K562 (cell line): Measurements from ENCODE around the gene PDHB. TPM values are rescaled to one million over a fixed set of nuclear protein-coding genes. Genes with fewer than 3 reads are reported as not detected.

ENCODE experiments used
- ATAC-seq: fragments of 200-7000 bp; cut with Tn5 transposase; 3 replicates; pipeline ENCODE4 v1.9.1; 2020; ENCODE audit warnings: moderate library complexity
- BruUV-seq: library from RNA; stranded (reverse); fragments of 400-500 nt; replicated peaks from 2 replicates; lab custom pipeline; 2021; lab: Mats Ljungman, UMichigan
- CTCF ChIA-PET: fragments of 300-600 bp; formaldehyde crosslinking; extraction: SDS; loops from one replicate; lab custom pipeline; 2021; ENCODE audit warnings: low intra/inter-chr PET ratio; lab: Yijun Ruan, JAX
- POLR2A ChIA-PET: fragments of 300-600, 350-650 bp; sonication (Branson Sonifier 250); formaldehyde crosslinking; extraction: SDS; loops from one replicate; lab custom pipeline; 2021; ENCODE audit warnings: antibody characterized with exemption, inconsistent platforms; lab: Yijun Ruan, JAX
- DNase-seq, 4 experiments: peaks; one replicate each; pipeline versions ENCODE4 v3.0.0 to v3.0.0-alpha.2; 2011 to 2018; ENCODE audit warnings: low spot score in 3 of 4, mixed read lengths in 3 of 4; ENCODE audit errors: extremely low read depth in 1 of 4
- FAIRE-seq: peaks from 2 replicates; lab custom pipeline; 2011; peaks lifted over from hg19 to GRCh38; lab: Jason Lieb, UNC
- H2AFZ ChIP-seq: 2 replicates; pipeline ENCODE4 v1.6.0; 2011; ENCODE audit warnings: low read depth, low read length, control low read depth, inconsistent platforms
- H3K27ac ChIP-seq: fragments of 200-600 bp; 3 replicates; pipeline ENCODE4 v1.8.0; 2011; ENCODE audit warnings: low read depth, mild to moderate bottlenecking, control low read depth, inconsistent platforms, low read length, moderate library complexity, mixed read lengths; ENCODE audit errors: extremely low read depth
- H3K27me3 ChIP-seq, 2 experiments: fragments of 300-600 bp in 1 of 2; 2 replicates in 1 of 2; 3 replicates in 1 of 2; pipeline versions ENCODE4 v1.6.0 to v1.8.0; 2011; ENCODE audit warnings: inconsistent platforms in 2 of 2, low read length in 2 of 2, mild to moderate bottlenecking in 1 of 2, mixed read lengths in 1 of 2, moderate library complexity in 1 of 2; ENCODE audit not compliant: control insufficient read depth in 2 of 2, insufficient read depth in 2 of 2
- H3K36me3 ChIP-seq: fragments of 300-600 bp; 3 replicates; pipeline ENCODE4 v1.8.0; 2011; ENCODE audit warnings: mild to moderate bottlenecking, low read length, inconsistent platforms; ENCODE audit not compliant: control insufficient read depth, insufficient read depth
- H3K4me1 ChIP-seq, 2 experiments: fragments of 200-600 bp in 1 of 2; replicated peaks in 1 of 2; 2 replicates in 1 of 2; 3 replicates in 1 of 2; pipeline versions ENCODE4 v1.5.1 to v1.8.0; 2011; ENCODE audit warnings: inconsistent platforms in 2 of 2, low read length in 2 of 2, mild to moderate bottlenecking in 1 of 2, mixed read lengths in 1 of 2, moderate library complexity in 1 of 2; ENCODE audit not compliant: control insufficient read depth in 2 of 2, insufficient read depth in 2 of 2
- H3K4me2 ChIP-seq: 2 replicates; pipeline ENCODE4 v1.6.1; 2011; ENCODE audit warnings: low read length, control low read depth, inconsistent platforms, mixed read lengths; ENCODE audit not compliant: insufficient read depth
- H3K4me3 ChIP-seq: fragments of 200-600 bp; sonication (generic), shearing (Covaris generic); 2 replicates; pipeline ENCODE4 v1.5.1; 2016; ENCODE audit warnings: control low read depth, inconsistent platforms
- H3K79me2 ChIP-seq: fragments of 200-600 bp; 3 replicates; pipeline ENCODE4 v1.8.0; 2011; ENCODE audit warnings: low read length, inconsistent platforms; ENCODE audit not compliant: control insufficient read depth, insufficient read depth
- H3K9ac ChIP-seq, 2 experiments: 2 replicates each; pipeline versions ENCODE4 v1.6.0 to v1.6.1; 2011; ENCODE audit warnings: low read depth in 2 of 2, low read length in 2 of 2, control low read depth in 1 of 2, inconsistent platforms in 1 of 2, mild to moderate bottlenecking in 1 of 2, mixed read lengths in 1 of 2; ENCODE audit not compliant: insufficient read depth in 1 of 2
- H3K9me1 ChIP-seq: one replicate; pipeline ENCODE4 v1.6.0; 2011; ENCODE audit warnings: inconsistent platforms, mild to moderate bottlenecking, low read length, moderate library complexity; ENCODE audit not compliant: control insufficient read depth, insufficient read depth
- H3K9me3 ChIP-seq: replicated peaks from 2 replicates; pipeline ENCODE4 v1.5.1; 2011; ENCODE audit warnings: low read depth, low read length, inconsistent platforms; ENCODE audit not compliant: control insufficient read depth, insufficient read depth
- H4K20me1 ChIP-seq: replicated peaks from 2 replicates; pipeline ENCODE4 v1.6.1; 2011; ENCODE audit warnings: low read length, inconsistent platforms, mixed read lengths; ENCODE audit not compliant: control insufficient read depth, insufficient read depth
- BRF2 ChIP-seq: IDR thresholded peaks from 3 replicates; pipeline ENCODE4 v1.6.1; 2011; ENCODE audit warnings: borderline replicate concordance, mild to moderate bottlenecking; ENCODE audit not compliant: insufficient read length, insufficient read depth
- CREB1 ChIP-seq, 2 experiments: sonication (generic) in 1 of 2; formaldehyde crosslinking in 1 of 2; IDR thresholded peaks; 2 replicates each; pipeline versions ENCODE4 v1.6.1 to v1.8.0; 2012 to 2022; ENCODE audit warnings: inconsistent platforms in 1 of 2, mild to moderate bottlenecking in 1 of 2, missing genetic modification reagents in 1 of 2, moderate library complexity in 1 of 2
- ELF1 ChIP-seq: fragments of 200-800 bp; sonication (Bioruptor generic); IDR thresholded peaks from 2 replicates; pipeline ENCODE4 v1.6.1; 2016; ENCODE audit warnings: missing genetic modification characterization, missing compliant biosample characterization
- HIVEP1 ChIP-seq: fragments of 250-450 bp; sonication (Bioruptor Pico); IDR thresholded peaks from 2 replicates; pipeline ENCODE4 v1.4.0; 2020; ENCODE audit warnings: mild to moderate bottlenecking
- IRF9 ChIP-seq: fragments of 450-650 bp; IDR thresholded peaks from 2 replicates; pipeline ENCODE4 v1.6.1; 2016; ENCODE audit warnings: missing biosample characterization, missing genetic modification characterization
- NELFE ChIP-seq: IDR thresholded peaks from 2 replicates; pipeline ENCODE4 v1.6.1; 2011; ENCODE audit warnings: mild to moderate bottlenecking; ENCODE audit not compliant: insufficient read depth, insufficient read length
- NUFIP1 ChIP-seq: fragments of 450-650 bp; IDR thresholded peaks from 2 replicates; pipeline ENCODE4 v1.6.1; 2018; ENCODE audit not compliant: partially characterized antibody
- SP2 ChIP-seq: IDR thresholded peaks from 2 replicates; pipeline ENCODE4 v1.6.1; 2011; ENCODE audit warnings: mild to moderate bottlenecking, low read depth, low read length, moderate library complexity; ENCODE audit not compliant: poor library complexity, severe bottlenecking; ENCODE audit errors: extremely low read depth
- TCF7L2 ChIP-seq: fragments of 150-350 bp; IDR thresholded peaks from 2 replicates; pipeline ENCODE4 v1.6.1; 2016; ENCODE audit warnings: low read depth, mild to moderate bottlenecking, low read length, moderate library complexity
- ZBTB49 ChIP-seq: sonication (generic); formaldehyde crosslinking; IDR thresholded peaks from 2 replicates; pipeline ENCODE4 v1.8.0; 2022; ENCODE audit warnings: missing genetic modification reagents, mild to moderate bottlenecking, borderline replicate concordance
- ZNF398 ChIP-seq: fragments of 250-450 bp; sonication (Bioruptor Pico); IDR thresholded peaks from 2 replicates; pipeline ENCODE4 v1.8.0; 2021; ENCODE audit warnings: moderate library complexity, mild to moderate bottlenecking, inconsistent platforms
- WGBS: fragments of 100-300 bp; shearing (Covaris generic); methylation state at CpG from one replicate; pipeline ENCODE4 v1.1.6; 2016; ENCODE audit warnings: low coverage, mixed read lengths; ENCODE audit not compliant: insufficient coverage; ENCODE audit errors: missing lambda C conversion rate; 5-methylcytosine and 5-hydroxymethylcytosine counted together
- in situ Hi-C: fragments of 300-500 bp; cut with MboI; formaldehyde crosslinking; loops from 4 replicates; pipeline ENCODE4 v1.15.0; 2018; ENCODE audit warnings: inconsistent platforms, mixed read lengths
- intact Hi-C: fragments of 100-400 bp; cut with micrococcal nuclease; formaldehyde crosslinking; loops from 2 replicates; pipeline ENCODE4 v1.14.2; 2022
- polyA plus RNA-seq, 8 experiments: library from polyadenylated mRNA; depleted of rRNA in 4 of 8; stranded (reverse) in 5 of 8; unstranded in 3 of 8; fragments of >200 nt; fragmentation: Nextera tagmentation in 2 of 8; fragmentation: Illumina TruSeq in 1 of 8; extraction: Ambion mirVana in 2 of 8; extraction: Trizol in 1 of 8; gene quantifications; 2 replicates each; pipeline versions ENCODE4 v1.2.1 to v1.2.3, GENCODE V29; 2011 to 2014; ENCODE audit warnings: inconsistent platforms in 1 of 8, missing spikeins in 1 of 8
- total RNA-seq, 7 experiments: library from RNA; depleted of rRNA in 6 of 7; stranded (reverse); fragments of >200 nt in 6 of 7; fragmentation: Illumina TruSeq in 2 of 7; extraction: Trizol in 2 of 7; gene quantifications; 2 replicates each; pipeline versions ENCODE4 v1.2.1 to v1.2.3, GENCODE V29; 2011 to 2021; ENCODE audit warnings: low replicate concordance in 1 of 7

Gene PDHB
- total and polyA plus RNA-seq, 9 of the 15 experiments (the other 6 are each of a cell fraction or from before 2014, with no cell fraction given): 51.2 to 178 (median 85.2) TPM

GRCh38 chr3:58434990-58435389 is 1.4 kb upstream of the PDHB start:
- Histone ChIP-seq H3K9me3 (no peaks in the 10 kb centered on the region), H3K36me3 (peaks cover 22% of the 10 kb centered on the region; the same call in 2 of the 3 replicates), H3K9me1 (no peaks in the 10 kb centered on the region), H3K4me3 (no peak overlapping the region), H3K27ac (no peak overlapping the region), H3K9ac (no peak overlapping the region; a peak in 2 of 4 replicates), H3K4me2 (no peak overlapping the region), H3K27me3 (no peaks in the 10 kb centered on the region), H4K20me1 (no peaks in the 10 kb centered on the region), H2AFZ (no peak overlapping the region), H3K79me2 (peaks cover 21% of the 10 kb centered on the region), H3K4me1 (peaks cover 0 to 2% of the 10 kb centered on the region in 2 experiments; a peak in 2 of 5 replicates)
- CTCF ChIA-PET: no interaction called here
- 89% methylated on average over 1 of the region's 1 CpG for WGBS
- ATAC-seq (no peak), DNase-seq (no peak), FAIRE-seq (no peak)
- BruUV-seq: no TSS peak
- in situ Hi-C loops: no loop called here
- intact Hi-C loops: no loop called here
- POLR2A ChIA-PET: interaction anchor here (1.1 to 1.5 kb wide), 2 partner anchors 11 to 37 kb away, joined by 3 to 4 read pairs; no protein-coding TSS in a partner anchor
- no peak for TF ChIP-seq ZNF398 (CRISPR knock-in tag)
- TF ChIP-seq CREB1 (IDR thresholded peaks at IDR 0.05): no peak
- no peak for TF ChIP-seq CREB1 (CRISPR knock-in tag; IDR thresholded peaks at IDR 0.05)
- TF ChIP-seq ZBTB49 (CRISPR knock-in tag): no peak
- TF ChIP-seq IRF9: no peak
- TF ChIP-seq NELFE: no peak
- no peak for TF ChIP-seq ELF1
- TF ChIP-seq NUFIP1: no peak
- TF ChIP-seq HIVEP1 (CRISPR knock-in tag): no peak
- TF ChIP-seq SP2: no peak
- TF ChIP-seq BRF2: no peak
- TF ChIP-seq TCF7L2: no peak
